Medulla oblongata (tissue), 1 donor: Measurements from ENCODE around the gene MAST2.
"Not testable (repeated sequence)": the region's sequence is repeated elsewhere in the genome, so short reads cannot be mapped to it uniquely, and the experiment has no call there.

Experiments used
- DNase-seq: peaks from one replicate; pipeline ENCODE4 v3.0.0-alpha.2; 2015; ENCODE audit errors: extremely low spot score

MAST2 gene

DNA sequence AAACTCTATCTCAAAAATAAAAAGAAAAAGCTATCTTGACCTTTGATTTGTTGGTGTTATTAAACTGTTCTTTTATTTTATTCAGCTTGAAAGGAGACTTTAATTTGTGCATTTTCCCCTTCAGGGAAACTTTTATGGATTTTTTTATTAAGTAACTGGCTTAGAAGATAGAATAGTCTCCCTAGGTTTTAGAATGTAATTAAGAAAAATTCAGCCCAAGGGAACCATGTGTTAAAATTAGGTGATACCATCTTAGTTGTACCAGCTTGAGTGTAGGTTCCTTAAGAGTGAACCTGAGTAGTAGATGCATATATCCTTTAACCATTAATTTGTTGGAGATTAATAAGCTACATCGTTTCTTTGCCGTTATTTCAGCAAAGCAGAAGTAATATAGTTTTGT, 11.4 kb downstream of the MAST2 start:
- DNase-seq = no peak

DNA sequence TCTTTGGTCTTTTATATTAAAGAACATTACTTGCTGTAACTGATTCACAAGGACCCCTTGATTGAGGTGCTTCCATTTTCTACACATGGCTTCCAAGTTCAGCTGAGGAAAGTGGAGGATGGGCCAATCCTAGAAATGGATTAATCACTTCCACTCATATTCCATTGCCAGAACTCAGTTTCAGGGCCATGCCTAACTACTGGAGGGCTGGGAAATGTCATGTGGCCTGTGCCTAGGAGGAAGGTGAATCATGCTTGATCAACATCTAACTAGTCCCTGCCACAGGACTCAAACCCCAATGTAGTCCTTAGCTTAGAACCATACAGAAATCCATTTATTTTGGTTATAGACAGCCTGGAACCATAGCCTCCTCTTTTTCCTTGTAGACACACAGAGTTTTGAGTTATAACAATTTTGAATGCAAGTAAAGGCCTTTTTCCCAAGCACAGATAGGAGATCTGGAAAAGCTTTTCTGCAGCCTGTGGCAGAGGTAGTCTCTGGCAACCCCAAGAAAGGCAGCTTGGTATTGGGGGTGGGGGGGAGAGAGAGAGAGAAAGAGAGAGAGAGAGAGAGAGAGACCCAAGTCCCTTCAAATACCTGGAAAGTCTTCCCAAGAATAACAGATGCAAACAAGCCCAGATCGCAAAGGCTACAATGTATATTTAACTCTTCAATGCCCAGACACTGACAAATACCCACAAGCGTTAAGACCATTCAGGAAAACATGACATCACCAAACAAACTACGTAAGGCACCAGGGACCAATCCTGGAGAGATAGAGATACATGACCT, 12.5 kb downstream of the MAST2 start:
- no peak for DNase-seq

DNA sequence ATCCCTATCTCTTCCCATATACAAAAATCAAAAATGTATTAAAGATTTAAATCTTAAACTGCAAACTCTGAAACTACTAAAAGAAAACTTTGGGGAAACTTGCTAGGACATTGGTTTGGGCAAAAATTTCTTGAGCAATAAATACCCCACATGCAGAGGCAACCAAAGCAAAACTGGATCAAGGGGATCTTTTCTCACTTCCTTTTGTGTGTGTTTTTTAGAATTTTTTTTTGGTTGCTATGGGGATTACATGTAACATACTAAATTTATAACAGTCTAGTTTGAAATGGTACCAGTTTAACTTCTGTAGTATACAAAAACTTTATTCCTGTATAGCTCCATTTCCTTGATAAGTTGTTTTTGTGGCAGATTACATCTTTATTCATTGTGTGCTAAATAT, 16.8 kb downstream of the MAST2 start:
- no peak for DNase-seq

GRCh38 chr1:45820788-45821187, 17.4 kb downstream of the MAST2 start:
- DNase-seq = no peak

DNA sequence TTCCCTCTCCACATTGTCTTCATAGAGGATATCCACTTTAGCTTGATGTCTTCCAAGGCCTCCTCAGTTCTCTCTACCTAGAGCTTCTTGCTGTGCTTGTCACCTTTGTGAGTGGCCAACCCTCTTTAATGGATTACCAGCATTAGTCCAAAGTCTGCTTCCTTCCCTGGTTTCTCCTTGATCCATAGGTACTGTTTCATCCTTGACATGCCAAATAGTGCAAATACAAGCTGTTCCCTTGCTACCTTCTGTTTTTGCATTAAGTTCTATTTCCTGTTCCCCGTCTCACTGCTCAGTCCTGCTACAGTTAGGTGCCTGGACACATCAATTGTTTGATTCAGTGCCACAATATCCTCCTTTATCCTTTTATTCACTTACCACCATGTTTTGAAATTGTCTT, 19.2 kb downstream of the MAST2 start:
- DNase-seq = no peak

GRCh38 chr1:45824607-45825006, 21.2 kb downstream of the MAST2 start:
- DNase-seq = no peak

- DNase-seq = no peak
These were observed 23.8 kb downstream of the MAST2 start for GRCh38 chr1:45827256-45827655.

GRCh38 chr1:45828841-45829240, 25.4 kb downstream of the MAST2 start:
- no peak for DNase-seq

DNA sequence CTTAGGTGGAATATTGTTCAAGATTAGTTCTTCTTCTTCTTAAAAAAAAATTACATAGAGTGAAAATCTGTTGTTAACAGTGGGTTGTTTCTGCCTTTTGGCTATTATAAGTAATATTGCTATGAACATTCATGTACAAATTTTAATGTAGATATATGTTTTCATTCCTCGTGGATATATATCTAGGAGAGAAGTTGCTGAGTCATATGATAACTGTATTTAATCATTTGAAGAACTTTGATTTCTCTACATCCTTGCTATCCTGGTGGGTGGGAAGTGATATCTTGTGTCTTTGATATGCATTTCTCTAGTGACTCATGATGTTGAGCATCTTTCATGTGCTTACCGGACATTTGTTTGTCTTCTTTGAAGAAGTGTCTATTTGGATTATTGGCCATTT, 29.9 kb downstream of the MAST2 start:
- DNase-seq = no peak

GRCh38 chr1:45834689-45835088, 31.3 kb downstream of the MAST2 start:
- no peak for DNase-seq

DNA sequence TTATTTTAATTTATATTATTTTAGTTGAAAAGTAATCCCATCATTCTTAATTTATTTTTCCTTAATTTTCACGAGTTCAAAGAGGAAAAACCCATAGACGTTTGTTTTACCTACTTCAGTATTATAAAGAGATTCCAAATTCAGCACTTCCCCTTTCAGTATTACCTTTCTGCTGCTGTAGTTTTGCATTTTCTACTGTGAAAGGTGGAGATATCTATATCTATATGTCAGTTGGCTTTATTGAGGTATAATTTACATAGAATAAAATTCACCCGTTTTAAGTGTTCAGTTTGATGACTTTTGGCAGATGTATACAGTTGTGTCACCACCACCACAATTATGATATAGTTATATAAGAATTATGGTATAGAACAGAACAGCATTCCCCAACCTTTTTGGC, 33.0 kb downstream of the MAST2 start:
- DNase-seq = no peak

GRCh38 chr1:45836861-45837260, 33.4 kb downstream of the MAST2 start:
- DNase-seq = not testable (repeated sequence)

DNA sequence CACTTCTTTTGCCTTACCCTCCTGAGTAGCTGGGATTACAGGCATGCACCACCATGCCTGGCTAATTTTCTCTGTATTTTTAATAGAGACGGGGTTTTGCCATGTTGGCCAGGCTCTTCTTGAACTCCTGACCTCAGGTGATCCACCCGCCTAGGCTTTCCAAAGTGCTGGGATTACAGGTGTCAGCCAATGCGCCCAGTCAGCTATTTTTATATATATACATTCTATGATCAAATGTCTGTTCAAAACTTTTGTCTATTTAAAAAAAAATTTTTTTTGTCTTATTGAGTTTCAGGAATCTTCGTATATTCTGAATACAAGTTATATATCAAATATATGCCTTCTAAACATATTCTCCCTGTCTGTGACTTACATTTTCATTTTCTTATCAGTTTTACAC, 34.9 kb downstream of the MAST2 start:
- DNase-seq = not testable (repeated sequence)

DNA sequence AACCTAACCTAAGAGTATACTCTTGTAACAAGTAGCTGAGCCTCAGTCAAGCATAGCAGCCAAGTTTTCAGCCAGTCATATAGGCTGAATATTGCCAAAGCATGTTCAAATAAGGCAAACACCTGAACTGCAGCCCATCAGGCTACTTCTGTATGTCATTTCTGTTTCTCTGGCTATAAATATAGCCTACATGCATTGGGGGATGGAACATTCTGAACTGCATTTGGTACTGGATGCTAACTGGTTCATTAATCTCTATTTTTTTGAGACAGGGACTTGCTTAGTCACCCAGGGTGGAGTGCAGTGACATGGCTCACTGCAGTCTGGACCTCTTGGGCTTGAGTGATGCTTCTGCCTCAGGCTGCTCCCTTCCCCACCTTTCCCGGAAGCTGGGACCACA, 37.3 kb downstream of the MAST2 start:
- no peak for DNase-seq

DNA sequence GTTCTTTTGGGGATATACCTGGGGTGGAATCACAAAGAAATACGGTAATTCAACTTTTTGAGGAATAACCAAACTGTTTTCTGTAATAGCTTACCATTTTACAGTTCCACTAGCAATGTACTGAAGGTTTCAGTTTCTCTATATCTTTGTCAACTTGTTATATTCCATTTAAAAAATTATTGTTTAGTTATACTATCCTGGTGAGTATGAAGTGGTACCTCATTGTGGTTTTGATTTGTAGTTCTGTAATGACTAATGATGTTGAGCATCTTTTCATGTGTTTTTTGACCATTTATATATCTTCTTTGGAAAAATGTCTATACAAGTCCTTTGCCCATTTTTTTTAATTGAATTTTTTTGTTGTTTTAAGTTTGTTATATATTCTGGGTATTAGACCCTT, 39.4 kb downstream of the MAST2 start:
- no peak for DNase-seq

- no peak for DNase-seq
These were observed 40.1 kb downstream of the MAST2 start for GRCh38 chr1:45843474-45843905.

DNA sequence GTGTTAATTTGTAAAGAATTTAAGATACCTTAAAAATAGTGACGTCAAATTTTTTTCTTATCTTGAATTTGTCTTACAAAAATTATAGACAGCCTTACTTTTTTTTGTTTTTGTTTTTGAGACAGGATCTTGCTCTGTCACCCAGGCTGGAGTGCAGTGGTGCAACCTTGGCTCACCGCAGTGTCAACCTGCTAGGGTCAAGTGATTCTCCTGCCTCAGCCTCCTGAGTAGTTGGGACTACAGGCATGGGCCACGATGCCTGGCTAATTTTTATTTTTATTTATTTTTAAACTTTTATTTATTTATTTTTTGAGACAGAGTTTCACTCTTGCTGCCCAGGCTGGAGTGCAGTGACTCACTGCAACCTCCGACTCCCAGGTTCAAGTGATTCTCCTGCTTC, 40.6 kb downstream of the MAST2 start:
- not testable (repeated sequence) for DNase-seq

GRCh38 chr1:45846931-45847330, 43.5 kb downstream of the MAST2 start:
- DNase-seq = no peak

GRCh38 chr1:45848097-45848496, 44.7 kb downstream of the MAST2 start:
- no peak for DNase-seq

- DNase-seq = no peak
These were observed 45.3 kb downstream of the MAST2 start for GRCh38 chr1:45848714-45849113.

DNA sequence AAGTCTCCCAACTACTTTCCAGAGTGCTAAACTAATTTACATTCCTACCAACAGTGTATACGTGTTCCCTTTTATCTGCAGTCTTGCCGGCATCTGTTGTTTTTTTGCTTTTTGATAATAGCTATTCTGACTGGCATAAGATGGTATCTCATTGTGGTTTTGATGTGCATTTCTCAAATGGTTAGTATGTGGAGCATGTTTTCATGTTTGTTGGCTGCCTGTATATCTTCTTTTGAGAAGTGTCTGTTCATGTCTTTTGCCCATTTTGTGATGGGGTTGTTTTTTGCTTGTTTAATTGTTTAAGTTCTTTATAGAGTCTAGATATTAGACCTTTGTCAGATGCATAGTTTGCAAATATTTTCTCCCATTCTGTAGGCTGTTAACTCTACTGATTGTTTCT, 46.6 kb downstream of the MAST2 start:
- no peak for DNase-seq

- DNase-seq = no peak
These were observed 51.3 kb downstream of the MAST2 start for GRCh38 chr1:45854724-45855123.

DNA sequence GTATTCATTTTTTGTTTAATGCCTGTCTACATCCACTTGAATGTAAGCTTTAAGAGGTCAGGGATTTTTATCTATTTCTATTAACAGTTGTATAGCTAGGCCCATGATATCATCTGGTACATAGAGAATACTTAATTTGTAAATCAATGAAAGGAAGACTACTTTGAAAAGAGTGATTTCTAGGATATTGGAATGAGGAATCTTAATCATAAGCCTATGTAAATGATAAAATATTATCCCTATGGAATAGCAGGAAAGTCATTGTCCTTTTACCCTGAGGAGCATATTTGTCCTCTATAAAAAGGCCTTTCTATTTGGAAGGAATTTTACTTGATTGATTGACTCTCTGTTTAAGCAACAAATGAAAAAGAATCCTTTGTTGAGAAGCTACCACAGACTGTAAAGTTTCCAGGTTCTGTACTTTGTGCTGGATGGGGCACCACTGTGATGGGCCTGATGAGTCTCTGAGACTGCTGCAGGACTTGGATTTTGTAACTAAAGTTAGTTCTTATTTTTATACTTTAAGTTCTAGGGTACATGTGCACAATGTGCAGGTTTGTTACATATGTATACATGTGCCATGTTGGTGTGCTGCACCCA, 53.8 kb downstream of the MAST2 start:
- DNase-seq = no peak
